GM18498 (cell line): ENCODE data around the gene MPZL1.

Experiments
- ATAC-seq: cut with Tn5 transposase; IDR thresholded peaks from one replicate; pipeline ENCODE4 v1.9.1; 2021; ENCODE audit warnings: mild to moderate bottlenecking, moderate library complexity; ENCODE audit not compliant: unreplicated experiment

Gene MPZL1

DNA sequence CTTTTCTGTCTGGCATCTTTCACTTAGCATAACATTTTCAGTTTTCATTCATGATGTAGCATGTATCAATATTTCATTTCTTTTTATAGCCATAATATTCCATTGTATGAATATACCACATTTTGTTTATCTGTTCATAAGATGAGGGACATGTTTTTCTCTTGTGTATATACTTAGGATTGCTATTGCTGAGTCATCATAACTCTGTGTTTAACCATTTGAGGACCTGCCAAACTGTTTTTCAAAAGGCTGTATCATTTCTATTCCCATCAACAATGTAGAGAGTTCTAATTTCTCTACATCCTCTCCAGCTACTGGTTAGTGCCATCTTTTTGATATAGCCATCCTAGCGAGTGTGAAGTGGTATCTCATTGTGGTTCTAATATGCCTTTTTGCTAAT, 26.2 kb downstream of the MPZL1 start:
- no peak for ATAC-seq

DNA sequence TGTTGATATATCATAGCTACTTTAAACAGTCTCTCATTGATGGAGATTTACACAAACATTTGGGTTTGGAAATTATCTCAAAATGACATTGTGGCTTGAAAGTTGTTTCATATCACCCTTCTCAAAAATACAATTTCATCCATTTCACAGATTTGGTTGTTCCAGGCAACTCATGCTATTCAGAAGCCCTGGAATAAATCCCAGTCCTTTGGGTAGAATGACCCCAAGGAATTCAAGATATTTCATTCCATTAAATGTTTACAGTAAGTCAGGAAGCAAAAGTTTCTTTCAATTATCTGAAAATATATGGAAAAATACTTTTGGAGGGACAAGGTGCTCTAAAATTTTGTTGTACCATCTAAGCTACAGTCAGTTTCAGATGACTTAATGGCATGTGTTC, 27.1 kb downstream of the MPZL1 start:
- ATAC-seq: no peak

DNA sequence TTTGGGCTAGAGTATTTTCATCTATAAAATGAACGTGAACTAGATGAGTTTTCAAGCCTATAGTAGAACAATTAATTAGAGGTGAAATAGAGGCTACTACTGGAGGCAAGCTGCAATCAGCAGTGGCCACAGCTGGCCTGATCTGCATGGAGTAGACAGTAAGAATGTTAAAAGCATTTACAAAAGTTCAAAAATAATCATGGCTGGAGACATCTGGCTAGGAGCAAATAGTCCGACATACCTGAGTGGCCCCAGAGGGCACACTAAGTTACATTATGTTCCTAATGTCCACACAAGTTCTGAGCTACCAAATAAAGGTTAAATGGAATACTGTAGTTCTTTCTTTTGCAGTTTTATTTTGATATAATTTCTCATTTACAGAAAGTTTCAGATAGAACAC, 28.0 kb downstream of the MPZL1 start:
- no peak for ATAC-seq

DNA sequence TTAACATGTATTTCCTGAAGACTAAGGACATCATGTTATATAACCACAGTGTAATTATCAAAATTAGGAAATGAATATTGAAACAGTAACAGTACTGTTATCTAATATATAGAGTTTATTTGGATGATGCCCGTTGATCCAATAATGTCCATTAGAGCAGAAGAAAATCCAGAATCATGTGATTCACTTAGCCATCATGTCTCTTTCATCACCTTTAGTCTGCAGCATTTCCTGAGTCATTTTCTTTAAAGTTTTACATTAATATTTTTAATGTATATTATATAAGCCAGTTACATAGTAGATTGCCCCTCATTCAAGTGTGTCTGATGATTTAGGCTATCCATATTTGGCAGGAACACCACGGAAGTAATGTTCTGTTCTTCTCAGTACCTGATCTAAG, 28.9 kb downstream of the MPZL1 start:
- no peak for ATAC-seq

GRCh38 chr1:167751676-167752075, 29.9 kb downstream of the MPZL1 start:
- no peak for ATAC-seq

GRCh38 chr1:167752219-167752985, 30.6 kb downstream of the MPZL1 start:
- peak; percentile 30 for ATAC-seq

GRCh38 chr1:167755654-167756053, 33.9 kb downstream of the MPZL1 start:
- ATAC-seq: no peak

GRCh38 chr1:167756730-167757405, 35.1 kb downstream of the MPZL1 start:
- ATAC-seq: no peak

DNA sequence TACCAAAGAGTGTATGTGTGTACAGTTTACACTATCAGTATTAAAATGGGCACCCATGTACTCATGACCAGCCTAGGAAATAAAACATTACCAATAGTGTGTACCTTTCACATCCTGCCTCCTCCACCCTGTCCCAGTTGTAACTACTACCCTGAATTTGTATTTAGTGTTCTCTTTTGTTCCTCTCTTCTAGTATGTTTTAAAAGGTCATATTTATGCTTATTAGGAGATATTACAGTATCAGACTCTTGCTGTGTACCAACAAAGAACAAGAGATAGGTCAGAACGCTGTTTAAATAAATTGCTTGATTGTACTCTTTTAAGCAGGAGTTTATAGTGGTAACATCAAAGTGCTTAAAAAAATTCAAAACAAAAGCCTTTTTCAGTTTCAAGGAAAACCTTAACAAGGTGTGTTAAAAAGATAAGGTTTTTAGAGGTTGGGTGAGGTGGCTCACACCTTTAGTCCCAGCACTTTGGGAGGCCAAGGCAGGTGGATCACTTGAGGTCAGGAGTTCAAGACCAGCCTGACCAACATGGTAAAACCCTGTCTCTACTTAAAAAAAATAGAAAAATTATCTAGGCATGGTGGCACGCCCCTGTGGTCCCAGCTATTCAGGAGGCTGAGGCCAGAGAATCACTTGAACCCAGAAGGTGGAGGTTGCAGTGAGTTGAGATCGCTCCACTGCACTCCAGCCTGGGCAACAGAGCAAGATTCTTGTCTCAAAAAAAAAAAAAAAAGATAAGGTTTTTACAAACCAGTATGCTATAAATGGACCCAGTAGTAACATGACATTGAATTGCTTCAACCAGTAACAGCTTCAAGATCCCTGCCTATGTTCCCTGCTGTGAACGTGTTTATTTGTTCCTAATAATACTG, 35.9 kb downstream of the MPZL1 start:
- ATAC-seq: no peak

GRCh38 chr1:167761400-167761799, 39.6 kb downstream of the MPZL1 start:
- no peak for ATAC-seq

- ATAC-seq: no peak
Observed at GRCh38 chr1:167762061-167762746, 40.4 kb downstream of the MPZL1 start.

GRCh38 chr1:167763525-167764220, 41.9 kb downstream of the MPZL1 start:
- no peak for ATAC-seq

GRCh38 chr1:167764458-167765330, 42.9 kb downstream of the MPZL1 start:
- no peak for ATAC-seq

DNA sequence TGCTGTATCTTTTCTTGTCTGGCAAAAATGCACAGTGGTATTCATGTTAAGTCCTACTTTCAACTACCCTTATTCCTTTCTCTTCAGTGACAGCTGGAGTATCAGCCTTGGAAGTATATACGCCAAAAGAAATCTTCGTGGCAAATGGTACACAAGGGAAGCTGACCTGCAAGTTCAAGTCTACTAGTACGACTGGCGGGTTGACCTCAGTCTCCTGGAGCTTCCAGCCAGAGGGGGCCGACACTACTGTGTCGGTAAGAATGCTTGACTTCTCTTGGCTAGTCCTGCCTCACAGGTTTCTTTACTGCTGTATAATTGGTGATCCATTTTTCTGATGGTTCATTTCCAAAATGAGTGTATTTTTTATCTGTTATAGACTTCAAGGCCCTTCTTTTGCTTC, 43.7 kb downstream of the MPZL1 start:
- no peak for ATAC-seq

DNA sequence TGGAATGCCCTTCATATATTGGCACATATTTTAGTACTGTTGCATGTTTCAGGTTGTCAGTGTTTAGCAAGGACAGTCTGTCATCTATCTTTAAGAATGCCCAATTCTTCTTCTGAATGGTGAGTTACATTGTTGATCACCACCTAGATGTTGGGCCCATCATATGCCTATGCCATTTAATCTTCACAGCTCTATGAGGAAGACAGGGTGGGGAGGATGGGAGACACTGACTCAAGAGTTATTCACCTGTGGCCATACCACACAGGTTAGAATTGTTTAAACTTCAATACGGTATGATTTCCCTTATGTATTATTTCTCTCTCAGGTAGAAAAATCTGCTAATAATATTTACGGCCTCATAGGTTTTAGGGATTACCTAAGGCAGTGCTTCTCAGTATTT, 44.8 kb downstream of the MPZL1 start:
- ATAC-seq: no peak

- no peak for ATAC-seq
Observed at GRCh38 chr1:167767761-167768160, 46.0 kb downstream of the MPZL1 start.

DNA sequence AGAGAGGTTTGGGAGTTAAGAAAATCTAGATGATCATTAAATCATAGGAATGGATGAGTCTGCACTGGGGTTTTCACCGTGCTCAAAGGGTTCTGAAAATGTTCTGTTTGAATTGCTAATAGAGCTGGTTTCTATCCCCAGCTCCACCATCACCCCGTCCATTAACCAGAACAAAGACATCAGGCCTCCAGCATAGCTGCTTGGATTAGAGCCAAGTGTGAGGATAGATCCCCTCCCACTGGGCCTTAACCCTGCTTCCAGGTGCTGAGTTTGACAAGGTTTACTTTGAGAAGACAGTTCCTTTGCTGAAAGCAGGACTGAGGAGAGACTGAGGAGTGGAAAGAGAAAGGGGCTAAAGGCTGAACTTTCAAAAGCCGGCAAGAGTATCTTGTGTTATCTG, 48.3 kb downstream of the MPZL1 start:
- ATAC-seq: no peak

DNA sequence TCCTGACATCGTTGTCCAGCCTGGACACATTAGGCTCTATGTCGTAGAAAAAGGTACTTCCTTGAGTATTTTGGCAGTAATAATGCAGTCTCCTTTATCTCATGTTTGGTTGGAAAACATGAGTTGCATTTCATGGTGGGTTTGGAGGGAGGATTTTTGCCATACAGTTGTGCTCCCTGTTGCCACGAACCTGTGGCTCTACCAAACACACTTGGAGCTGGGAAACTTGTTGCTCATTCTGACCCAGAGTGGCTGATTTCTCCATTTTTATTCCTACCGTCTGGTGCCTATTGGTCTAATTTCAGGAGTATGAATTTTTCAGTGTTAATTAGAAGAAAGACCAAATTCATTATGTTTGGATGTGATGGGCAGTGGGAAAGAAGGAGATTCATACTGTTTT, 50.7 kb downstream of the MPZL1 start:
- no peak for ATAC-seq

GRCh38 chr1:167773516-167773915, 51.7 kb downstream of the MPZL1 start:
- no peak for ATAC-seq
